Iris pigment epithelial cell (primary cell): ENCODE data around the gene MYO1D.
"Not testable (repeated sequence)": the region's sequence is repeated elsewhere in the genome, so short reads cannot be mapped to it uniquely, and the experiment has no call there.

Experiments used
- DNase-seq: peaks from one replicate; pipeline ENCODE4 v3.0.0-alpha.2; 2011; ENCODE audit warnings: low read depth

Gene MYO1D

GRCh38 chr17:32731556-32732295 lies 145.2 kb downstream of the MYO1D start:
- DNase-seq = no peak

DNA sequence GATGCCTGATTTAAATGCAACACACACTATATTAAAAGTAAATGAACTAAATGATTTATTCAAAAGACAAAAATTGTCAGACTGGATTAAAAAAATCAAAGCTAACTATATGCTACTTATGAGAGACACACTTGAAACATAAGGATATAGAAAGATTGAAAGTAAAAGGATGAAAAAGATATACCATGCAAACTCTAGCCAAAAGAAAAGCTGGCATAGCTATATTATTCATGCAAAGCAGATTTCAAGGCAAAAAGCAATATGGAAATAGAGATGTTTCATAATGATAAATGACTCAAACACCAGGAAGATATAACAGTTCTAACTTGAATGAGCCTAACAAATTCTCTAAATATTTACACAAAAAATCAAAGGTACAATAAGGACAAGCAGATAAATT lies 149.2 kb downstream of the MYO1D start:
- DNase-seq = no peak

- DNase-seq = no peak
Measured at GRCh38 chr17:32725697-32726096, 151.2 kb downstream of the MYO1D start.

- peak; percentile 23 for DNase-seq
Measured at GRCh38 chr17:32723310-32723955, 153.5 kb downstream of the MYO1D start.

- DNase-seq = no peak
Measured at GRCh38 chr17:32722733-32723132, 154.2 kb downstream of the MYO1D start.

DNA sequence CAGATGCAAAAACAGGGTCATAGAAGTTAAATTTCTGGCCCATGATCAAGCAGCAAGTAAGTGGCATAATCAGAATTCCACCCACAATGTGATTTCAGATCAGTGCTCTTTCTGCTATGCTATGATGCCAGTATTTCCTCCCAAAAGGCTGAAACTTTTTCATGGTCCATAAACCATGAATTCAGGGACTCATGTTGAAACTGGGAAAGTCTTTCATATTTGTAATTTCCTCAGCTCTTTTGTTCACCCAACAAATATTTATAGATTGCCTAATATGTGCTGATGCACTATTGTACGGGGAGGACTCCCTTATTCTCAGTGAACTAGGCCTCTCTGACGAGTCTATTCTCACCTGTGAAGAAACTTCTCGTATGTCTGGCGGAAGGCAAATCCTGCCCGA lies 156.3 kb downstream of the MYO1D start:
- DNase-seq = no peak

DNA sequence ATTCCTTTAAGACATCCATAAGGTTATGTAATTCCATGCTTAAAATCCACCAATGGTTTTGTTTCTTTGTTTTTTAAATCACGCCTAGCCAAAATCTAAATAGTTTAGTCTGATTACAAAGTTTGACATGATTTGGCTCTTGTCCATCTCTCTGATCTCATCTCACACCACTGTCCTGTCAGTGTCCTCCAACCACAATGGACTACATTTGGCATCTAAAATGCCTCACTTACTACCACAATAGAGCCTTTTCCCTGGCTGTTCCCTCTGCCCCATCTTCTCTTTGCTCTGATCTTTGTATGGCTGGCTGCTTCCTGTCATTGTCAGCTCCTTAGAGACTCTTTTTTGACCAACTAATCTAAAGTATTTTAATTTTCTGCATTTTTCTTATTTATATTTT lies 157.2 kb downstream of the MYO1D start:
- no peak for DNase-seq

DNA sequence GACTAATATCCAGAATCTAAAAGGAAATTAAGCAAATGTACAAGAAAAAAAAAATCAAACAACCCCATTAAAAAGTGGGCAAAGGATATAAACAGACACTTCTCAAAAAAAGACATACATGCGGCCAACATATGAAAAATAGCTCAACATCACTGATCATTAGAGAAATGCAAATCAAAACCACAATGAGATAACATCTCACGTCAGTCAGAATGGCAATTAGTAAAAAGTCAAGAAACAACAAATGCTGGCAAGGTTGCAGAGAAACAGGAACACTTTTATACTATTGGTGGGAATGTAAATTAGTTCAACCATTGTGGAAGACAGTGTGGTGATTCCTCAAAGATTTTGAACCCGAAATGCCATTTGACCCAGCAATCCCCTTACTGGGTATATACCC lies 162.0 kb downstream of the MYO1D start:
- DNase-seq = not testable (repeated sequence)

- DNase-seq = not testable (repeated sequence)
Measured at GRCh38 chr17:32714206-32714605, 162.7 kb downstream of the MYO1D start.

DNA sequence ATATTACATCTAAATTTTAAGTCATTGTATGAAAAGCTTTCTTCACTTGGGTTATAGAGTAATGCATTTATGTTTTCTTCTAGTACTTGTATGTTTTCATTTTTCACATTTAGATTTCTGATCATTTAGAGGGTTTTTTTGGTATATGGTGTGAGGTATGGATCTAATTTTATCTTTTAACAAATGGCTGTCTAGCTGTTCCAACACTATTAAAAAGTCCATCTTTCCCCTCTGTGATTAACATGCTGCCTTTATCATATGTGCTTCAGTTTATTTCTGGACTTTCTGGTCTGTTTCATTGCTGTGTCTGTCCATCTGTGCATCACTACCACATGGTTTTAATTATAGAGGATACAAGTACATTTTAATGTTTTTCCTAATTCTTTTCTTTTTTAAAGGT lies 163.8 kb downstream of the MYO1D start:
- DNase-seq = no peak

DNA sequence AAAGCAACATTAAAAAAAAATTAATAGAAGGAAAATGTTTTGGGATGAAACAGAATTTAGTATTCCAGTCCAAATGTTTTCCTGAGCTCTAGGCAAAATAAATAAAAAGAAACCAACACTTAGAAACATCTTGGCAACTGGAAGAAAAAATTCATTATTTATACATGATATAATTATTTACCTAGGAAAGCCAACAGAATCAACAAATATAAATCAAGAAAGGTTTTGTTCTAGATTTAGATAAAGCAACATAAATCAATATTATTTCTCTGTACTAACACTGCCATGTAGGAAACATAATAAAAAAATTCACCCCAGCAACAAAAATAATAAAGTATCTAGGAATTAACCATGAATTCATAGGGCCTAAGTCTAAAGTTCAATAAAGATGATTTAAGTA lies 167.4 kb downstream of the MYO1D start:
- no peak for DNase-seq

DNA sequence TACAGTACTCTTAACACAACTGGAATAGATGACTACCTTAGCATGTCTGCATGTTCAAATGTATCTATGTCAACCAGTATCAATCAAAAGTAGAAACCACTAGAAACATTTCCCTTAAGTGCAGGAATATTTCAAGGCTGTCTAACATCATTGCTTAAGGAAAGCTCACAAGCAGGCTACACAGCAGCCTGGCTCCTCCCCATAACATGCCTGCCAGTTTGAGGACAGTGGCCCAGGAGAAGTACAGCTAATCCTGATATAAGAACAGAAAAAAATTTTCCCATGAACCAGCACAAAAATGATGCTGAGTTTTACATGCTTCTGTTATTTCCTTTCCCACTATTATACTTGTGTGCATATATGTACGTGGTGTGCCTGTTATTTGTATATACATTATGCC lies 175.1 kb downstream of the MYO1D start:
- peak; percentile 11 for DNase-seq

- DNase-seq = no peak
Measured at GRCh38 chr17:32699247-32699646, 177.7 kb downstream of the MYO1D start.

DNA sequence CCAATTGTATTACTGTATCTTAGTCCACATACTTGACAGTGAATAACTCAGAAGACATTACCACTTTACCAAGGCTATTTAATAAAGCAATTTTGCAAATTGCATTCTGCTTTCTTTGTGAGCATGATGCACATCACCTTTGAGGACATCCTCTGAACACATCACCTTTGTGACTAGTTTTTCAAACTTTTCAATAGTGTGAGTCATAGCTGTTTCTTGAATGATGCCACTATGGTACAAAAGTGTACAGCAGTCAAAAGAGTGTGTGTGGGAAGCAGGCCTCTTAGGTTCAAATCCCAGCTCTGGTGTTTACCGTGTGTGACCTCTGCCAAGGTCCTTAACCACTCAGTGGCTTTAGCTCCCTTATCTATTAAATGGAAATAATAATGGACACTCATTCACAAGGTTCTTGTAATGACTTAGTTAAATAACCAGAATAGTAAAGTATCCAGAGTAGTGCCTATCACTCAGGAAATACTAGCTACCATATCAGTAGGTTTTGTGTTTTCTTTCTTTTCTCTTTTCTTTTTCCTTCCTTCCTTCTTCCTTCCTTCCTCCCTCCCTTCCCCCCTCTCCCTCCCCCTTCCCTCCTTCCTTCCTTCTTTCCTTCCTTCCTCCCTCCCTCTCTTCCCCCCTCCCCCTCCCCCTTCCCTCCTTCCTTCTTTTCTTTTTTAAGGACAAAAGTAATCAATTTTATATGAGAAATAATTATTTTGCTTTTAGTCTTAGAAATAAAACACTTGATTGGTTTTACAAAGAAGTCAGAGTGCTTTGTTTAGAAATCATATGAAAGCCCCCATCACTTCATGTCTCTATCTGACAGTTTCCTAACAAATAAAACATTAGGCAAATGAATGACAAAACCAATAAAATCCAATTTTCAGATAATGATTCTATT lies 178.9 kb downstream of the MYO1D start:
- DNase-seq = no peak

DNA sequence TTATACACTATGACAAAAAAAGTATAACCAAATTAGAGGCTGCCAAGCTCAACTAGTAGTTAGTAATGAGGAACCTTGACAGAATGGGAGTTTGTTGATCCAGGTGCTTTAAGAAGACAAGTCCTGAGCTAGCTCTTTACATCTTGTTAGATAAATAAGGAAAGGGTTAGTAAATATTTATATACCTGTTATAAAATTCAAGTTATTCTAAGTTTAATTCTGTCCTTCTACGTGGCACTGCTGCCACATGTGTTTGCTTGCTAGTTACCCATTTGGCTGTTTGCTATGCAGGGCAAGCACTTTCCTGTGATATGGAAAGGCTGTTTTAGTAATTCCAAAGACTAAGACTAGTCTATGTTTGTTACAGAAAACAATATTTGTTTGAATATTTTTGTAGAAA lies 180.5 kb downstream of the MYO1D start:
- no peak for DNase-seq

DNA sequence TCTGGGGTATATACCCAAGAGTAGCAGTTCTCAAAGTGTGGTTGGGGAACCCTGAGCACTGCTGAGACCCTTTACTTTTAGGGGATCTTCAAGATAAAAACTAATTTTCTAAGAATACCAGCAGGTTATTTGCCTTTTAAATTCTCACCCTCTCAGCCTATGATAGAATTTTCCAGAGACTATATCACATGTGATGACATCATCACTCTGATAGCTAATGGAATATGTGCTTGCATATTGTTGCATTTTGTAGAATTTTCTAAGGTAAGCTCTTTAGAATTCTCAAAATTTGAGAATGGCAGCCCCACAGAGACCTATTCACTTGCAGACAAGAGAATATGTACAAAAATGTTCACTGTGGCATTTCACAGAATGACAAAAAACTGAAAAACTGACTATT lies 181.1 kb downstream of the MYO1D start:
- no peak for DNase-seq

- no peak for DNase-seq
Measured at GRCh38 chr17:32693194-32693897, 183.6 kb downstream of the MYO1D start.

DNA sequence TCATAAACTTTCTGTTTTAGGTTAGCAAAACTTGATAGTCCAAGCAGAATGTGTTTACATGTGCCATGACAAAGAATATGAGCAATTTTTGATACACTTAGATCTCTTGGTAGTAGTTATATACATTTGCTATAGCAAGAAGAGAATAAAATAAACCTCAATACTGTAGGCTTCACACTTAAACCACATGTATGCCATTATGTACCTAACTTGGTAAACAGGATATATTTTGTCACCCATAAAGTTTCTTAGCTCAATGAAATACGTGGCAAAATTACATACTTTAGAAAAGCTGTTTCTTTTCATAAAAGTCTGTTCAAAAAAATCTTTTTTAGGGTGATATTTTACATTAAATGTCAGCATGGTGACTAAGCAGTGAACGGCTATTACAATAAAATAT lies 184.7 kb downstream of the MYO1D start:
- no peak for DNase-seq

GRCh38 chr17:32689348-32689747 lies 187.6 kb downstream of the MYO1D start:
- DNase-seq = no peak

GRCh38 chr17:32688221-32688620 lies 188.7 kb downstream of the MYO1D start:
- no peak for DNase-seq

DNA sequence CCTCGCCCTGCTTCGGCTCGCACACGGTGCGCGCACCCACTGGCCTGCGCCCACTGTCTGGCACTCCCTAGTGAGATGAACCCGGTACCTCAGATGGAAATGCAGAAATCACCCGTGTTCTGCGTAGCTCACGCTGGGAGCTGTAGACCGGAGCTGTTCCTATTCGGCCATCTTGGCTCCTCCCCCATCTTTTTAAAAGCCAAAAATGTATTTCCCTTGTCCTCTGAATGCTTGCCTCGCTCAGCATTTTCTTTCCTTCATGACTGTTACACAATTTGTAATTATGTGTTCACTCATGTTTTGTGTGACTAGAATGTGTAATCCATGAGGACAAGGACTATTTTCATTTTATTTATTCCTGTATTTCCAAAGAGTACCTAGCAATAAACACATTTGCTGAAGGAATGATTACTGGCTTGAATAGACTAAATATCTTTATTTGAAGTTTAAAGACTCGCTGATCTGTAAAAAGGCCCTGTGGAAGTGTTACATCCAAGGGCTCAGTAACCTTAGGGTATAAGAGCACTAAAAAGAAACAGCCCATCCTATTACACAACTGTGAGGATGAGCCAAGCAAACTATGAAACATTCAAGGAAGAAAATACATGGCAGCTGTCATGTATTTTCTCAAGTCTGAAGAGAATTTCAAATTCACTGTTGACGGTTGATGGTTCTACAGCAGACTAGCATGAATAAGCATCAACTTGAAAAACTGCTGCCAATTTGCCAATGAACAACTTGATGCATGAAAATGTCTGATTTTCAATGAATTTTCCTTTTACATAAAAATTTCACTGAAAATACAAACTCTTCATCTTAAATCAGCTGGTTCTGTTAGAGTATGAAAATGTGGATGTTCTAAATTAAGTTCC lies 192.6 kb downstream of the MYO1D start:
- no peak for DNase-seq
